ENCODE measurements around the gene VGLL4.

Gene VGLL4

GRCh38 chr3:11549580-11550140 lies 94.1 kb downstream of the VGLL4 start:
- no peak for DNase-seq (ENCODE audit: low spot score)

- DNase-seq (ENCODE audit: low spot score), result no peak
Measured at GRCh38 chr3:11548721-11549131, 95.0 kb downstream of the VGLL4 start.

GRCh38 chr3:11547498-11547897 lies 96.2 kb downstream of the VGLL4 start:
- no peak for DNase-seq (ENCODE audit: low spot score)

GRCh38 chr3:11546657-11547302 lies 96.9 kb downstream of the VGLL4 start:
- DNase-seq (ENCODE audit: low spot score), result no peak

- DNase-seq (ENCODE audit: low spot score), result no peak
Measured at GRCh38 chr3:11545186-11545851, 98.4 kb downstream of the VGLL4 start.

- no peak for DNase-seq (ENCODE audit: low spot score)
Measured at GRCh38 chr3:11544412-11545181, 99.1 kb downstream of the VGLL4 start.

GRCh38 chr3:11543948-11544387 lies 99.7 kb downstream of the VGLL4 start:
- DNase-seq (ENCODE audit: low spot score), result no peak

- DNase-seq (ENCODE audit: low spot score), result no peak
Measured at GRCh38 chr3:11543141-11543947, 100.4 kb downstream of the VGLL4 start.

GRCh38 chr3:11542551-11542950 lies 101.2 kb downstream of the VGLL4 start:
- no peak for DNase-seq (ENCODE audit: low spot score)

- no peak for DNase-seq (ENCODE audit: low spot score)
Measured at GRCh38 chr3:11541321-11542303, 102.1 kb downstream of the VGLL4 start.

GRCh38 chr3:11539677-11540076 lies 104.0 kb downstream of the VGLL4 start:
- DNase-seq (ENCODE audit: low spot score), result no peak

- DNase-seq (ENCODE audit: low spot score), result no peak
Measured at GRCh38 chr3:11539218-11539617, 104.5 kb downstream of the VGLL4 start.

GRCh38 chr3:11538581-11538980 lies 105.1 kb downstream of the VGLL4 start:
- no peak for DNase-seq (ENCODE audit: low spot score)

GRCh38 chr3:11536936-11537612 lies 106.6 kb downstream of the VGLL4 start:
- DNase-seq (ENCODE audit: low spot score), result no peak

GRCh38 chr3:11536132-11536935 lies 107.4 kb downstream of the VGLL4 start:
- DNase-seq (ENCODE audit: low spot score), result no peak

- no peak for DNase-seq (ENCODE audit: low spot score)
Measured at GRCh38 chr3:11535243-11535960, 108.3 kb downstream of the VGLL4 start.

- no peak for DNase-seq (ENCODE audit: low spot score)
Measured at GRCh38 chr3:11534793-11535101, 109.0 kb downstream of the VGLL4 start.

GRCh38 chr3:11534011-11534792 lies 109.5 kb downstream of the VGLL4 start:
- DNase-seq (ENCODE audit: low spot score), result no peak

Measured in CD4-positive, alpha-beta T cell treated with Interleukin-6 at 100 ng/mL for 8 hours (primary cell).